Spleen (tissue), 11 donors: ENCODE data around the gene RXYLT1. TPM values are rescaled to one million over a fixed set of nuclear protein-coding genes. Genes with fewer than 3 reads are reported as not detected.

Source experiments
- DNase-seq: peaks from one replicate; pipeline ENCODE4 v3.0.0-alpha.2; 2020
- H3K27ac ChIP-seq, 8 donors: fragments of 200-600 bp; sonication (generic) in 7 of 8; 1 replicate in 4 of 8; 2 replicates in 4 of 8; pipeline versions ENCODE4 v1.5.0 to v1.8.0; 2016 to 2021; ENCODE audit warnings: inconsistent platforms in 4 of 8, mild to moderate bottlenecking in 4 of 8, moderate library complexity in 1 of 8
- H3K27me3 ChIP-seq, 7 donors: fragments of 200-600 bp; sonication (generic) in 6 of 7; replicated peaks in 1 of 7; 1 replicate in 4 of 7; 2 replicates in 3 of 7; pipeline versions ENCODE4 v1.5.0 to v1.8.0; 2016 to 2021; ENCODE audit warnings: inconsistent platforms in 3 of 7, mild to moderate bottlenecking in 1 of 7
- H3K36me3 ChIP-seq, 6 donors: fragments of 200-600 bp; sonication (generic) in 5 of 6; 1 replicate in 4 of 6; 2 replicates in 2 of 6; pipeline versions ENCODE4 v1.5.0 to v1.8.0; 2016 to 2021; ENCODE audit warnings: inconsistent platforms in 2 of 6
- H3K4me1 ChIP-seq, 6 donors: fragments of 200-600 bp; sonication (generic) in 5 of 6; 1 replicate in 3 of 6; 2 replicates in 3 of 6; pipeline versions ENCODE4 v1.5.0 to v1.8.0; 2016 to 2021; ENCODE audit warnings: inconsistent platforms in 3 of 6
- H3K4me3 ChIP-seq, 8 donors: fragments of 200-600 bp; sonication (generic) in 7 of 8; 1 replicate in 4 of 8; 2 replicates in 4 of 8; pipeline versions ENCODE4 v1.5.0 to v1.8.0; 2016 to 2021; ENCODE audit warnings: inconsistent platforms in 4 of 8, mild to moderate bottlenecking in 4 of 8, moderate library complexity in 2 of 8
- H3K9me3 ChIP-seq, 8 donors: fragments of 200-600 bp; sonication (generic) in 7 of 8; 1 replicate in 4 of 8; 2 replicates in 4 of 8; pipeline versions ENCODE4 v1.5.0 to v1.8.0; 2016 to 2021; ENCODE audit warnings: inconsistent platforms in 4 of 8
- POLR2A ChIP-seq, 3 donors: fragments of 450-650 bp; IDR thresholded peaks; one replicate each; pipeline ENCODE4 v1.5.1; 2017; ENCODE audit warnings: antibody characterized with exemption in 3 of 3, mild to moderate bottlenecking in 1 of 3
- POLR2AphosphoS5 ChIP-seq, 3 donors: sonication (generic); formaldehyde crosslinking; IDR thresholded peaks; one replicate each; pipeline ENCODE4 v1.5.1; 2017; ENCODE audit warnings: antibody characterized with exemption in 3 of 3
- WGBS, 5 donors: extraction: QIAGEN DNeasy Blood & Tissue Kit in 3 of 5; methylation state at CpG; one replicate each; pipeline versions ENCODE4 v1.1.5 to v1.1.7; 2013 to 2018; 5-methylcytosine and 5-hydroxymethylcytosine counted together
- intact Hi-C: fragments of 100-400 bp; cut with DNase I; formaldehyde crosslinking; loops from one replicate; pipeline ENCODE4 v1.15.0; 2023; ENCODE audit warnings: low total_unique reads
- polyA plus RNA-seq, 3 donors: library from polyadenylated mRNA; stranded (reverse); fragments of 200-250 nt; gene quantifications; one replicate each; pipeline ENCODE4 v1.2.1, GENCODE V29; 2013
- total RNA-seq, 7 donors: library from RNA; depleted of rRNA in 3 of 7; stranded (reverse); fragments of >200 nt in 3 of 7; fragmentation: NEBNext Ultra II Directional in 4 of 7; extraction: Animal tissue kit (Norgen Biotek cat#: 25700) in 4 of 7; gene quantifications; one replicate each; pipeline versions ENCODE4 v1.1.0 to v1.2.1, GENCODE V29; 2016 to 2021
- TF ChIP-seq, protein P1 (sequence below), 11 experiments: fragments of 200-600 bp in 7 of 11; fragments of 450-650 bp in 4 of 11; sonication (generic) in 4 of 11; IDR thresholded peaks in 8 of 11; conservative IDR thresholded peaks in 3 of 11; 1 replicate in 7 of 11; 2 replicates in 4 of 11; pipeline versions ENCODE4 v1.4.0 to v1.8.0; 2016 to 2021; ENCODE audit warnings: antibody characterized with exemption in 11 of 11, inconsistent platforms in 4 of 11, mild to moderate bottlenecking in 1 of 11
- donor health status: healthy with polysubstance abuse.
- donor health status: DM: no; HTN: no; CAD: no; lungs with moderate emphysema.
- donor health status: DM: no; HTN: no; CAD: no.
- donor health status: Bipolar disorder and iron deficiency.
- donor health status: healthy.
- donor health status: DM: no; HTN: no; CAD: no.
- donor health status: DM: yes; HTN: yes; CAD: no.

RXYLT1 gene
- total and polyA plus RNA-seq, 10 donors, result 9.2 to 23.0 (median 15.9) TPM

DNA sequence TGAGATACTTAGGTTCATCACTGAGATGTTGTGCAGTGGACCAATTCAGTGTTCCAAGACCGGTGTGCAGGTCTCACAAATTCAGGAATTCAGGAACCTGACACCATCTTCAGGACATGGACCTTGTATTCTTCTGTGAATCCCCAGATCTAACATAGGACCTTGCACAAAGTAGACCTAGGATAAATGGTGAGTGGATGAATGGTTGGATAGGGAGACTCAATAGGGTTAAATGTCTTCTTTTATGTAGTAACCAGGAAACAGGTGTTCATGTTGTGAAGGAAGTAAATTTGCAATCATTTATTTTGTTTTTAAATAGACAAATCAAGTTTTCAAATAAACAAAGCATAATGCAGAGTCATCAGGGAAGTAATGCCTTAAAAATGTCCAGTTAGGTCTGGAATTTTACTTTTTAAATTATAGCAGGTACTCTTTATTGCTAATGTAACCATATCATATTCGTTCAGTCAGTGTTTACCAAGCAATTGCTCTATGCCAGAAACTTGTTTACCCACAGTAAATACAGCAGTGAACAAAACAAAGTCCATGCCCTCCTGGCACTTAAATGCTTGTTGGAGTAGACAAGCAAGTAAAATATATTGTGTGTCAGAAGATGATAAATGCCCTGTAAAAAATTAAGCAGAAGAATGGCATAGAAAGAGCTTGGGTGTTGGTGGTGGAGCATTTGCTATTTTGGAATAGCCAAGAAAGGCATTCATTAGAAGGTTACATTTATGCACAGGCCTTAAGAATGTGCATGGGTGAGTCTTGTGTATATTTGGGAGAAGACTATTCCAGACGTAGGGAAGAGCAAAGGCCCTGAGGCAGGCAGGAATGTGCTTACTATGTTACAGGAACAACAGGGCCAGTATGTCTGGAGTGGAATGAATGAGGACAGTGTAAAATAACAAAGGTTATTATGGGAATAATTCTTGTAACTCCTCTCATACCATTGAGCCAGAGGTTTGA, 26.3 kb downstream of the RXYLT1 start:
- WGBS, 5 donors, result 83 to 93% (median 90%) methylated on average over 3 of the region's 3 CpGs
- no peaks in the 10 kb centered on the region for H3K4me1 ChIP-seq
- H3K9me3 ChIP-seq, result no peaks in the 10 kb centered on the region
- no peak for DNase-seq
- intact Hi-C loops, result loop anchor here (10.0 kb wide), 1 partner anchor 141 kb away; the partner anchor contains the start of gene DPY19L2
- no peak overlapping the region for H3K4me3 ChIP-seq
- H3K36me3 ChIP-seq, result peaks cover 5 to 59% (median 27%) of the 10 kb centered on the region in 6 donors
- H3K27me3 ChIP-seq, result no peaks in the 10 kb centered on the region
- TF ChIP-seq POLR2AphosphoS5 (IDR thresholded peaks at IDR 0.05), result no peak
- TF ChIP-seq, protein P1, sequence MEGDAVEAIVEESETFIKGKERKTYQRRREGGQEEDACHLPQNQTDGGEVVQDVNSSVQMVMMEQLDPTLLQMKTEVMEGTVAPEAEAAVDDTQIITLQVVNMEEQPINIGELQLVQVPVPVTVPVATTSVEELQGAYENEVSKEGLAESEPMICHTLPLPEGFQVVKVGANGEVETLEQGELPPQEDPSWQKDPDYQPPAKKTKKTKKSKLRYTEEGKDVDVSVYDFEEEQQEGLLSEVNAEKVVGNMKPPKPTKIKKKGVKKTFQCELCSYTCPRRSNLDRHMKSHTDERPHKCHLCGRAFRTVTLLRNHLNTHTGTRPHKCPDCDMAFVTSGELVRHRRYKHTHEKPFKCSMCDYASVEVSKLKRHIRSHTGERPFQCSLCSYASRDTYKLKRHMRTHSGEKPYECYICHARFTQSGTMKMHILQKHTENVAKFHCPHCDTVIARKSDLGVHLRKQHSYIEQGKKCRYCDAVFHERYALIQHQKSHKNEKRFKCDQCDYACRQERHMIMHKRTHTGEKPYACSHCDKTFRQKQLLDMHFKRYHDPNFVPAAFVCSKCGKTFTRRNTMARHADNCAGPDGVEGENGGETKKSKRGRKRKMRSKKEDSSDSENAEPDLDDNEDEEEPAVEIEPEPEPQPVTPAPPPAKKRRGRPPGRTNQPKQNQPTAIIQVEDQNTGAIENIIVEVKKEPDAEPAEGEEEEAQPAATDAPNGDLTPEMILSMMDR (IDR thresholded peaks at IDR 0.05 in 8 of 11, conservative IDR thresholded peaks at IDR 0.05 in 3 of 11), result no peak
- TF ChIP-seq POLR2A (IDR thresholded peaks at IDR 0.05), result no peak
- H3K27ac ChIP-seq, result no peak overlapping the region

DNA sequence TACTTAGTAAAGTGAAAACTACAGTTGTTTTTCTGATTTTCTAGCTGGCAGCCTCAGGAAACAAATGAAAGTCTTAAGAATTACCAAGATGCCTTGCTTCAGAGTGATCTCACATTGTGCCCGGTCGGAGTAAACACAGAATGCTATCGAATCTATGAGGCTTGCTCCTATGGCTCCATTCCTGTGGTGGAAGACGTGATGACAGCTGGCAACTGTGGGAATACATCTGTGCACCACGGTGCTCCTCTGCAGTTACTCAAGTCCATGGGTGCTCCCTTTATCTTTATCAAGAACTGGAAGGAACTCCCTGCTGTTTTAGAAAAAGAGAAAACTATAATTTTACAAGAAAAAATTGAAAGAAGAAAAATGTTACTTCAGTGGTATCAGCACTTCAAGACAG, 28.9 kb downstream of the RXYLT1 start:
- DNase-seq, result no peak
- H3K27ac ChIP-seq, result no peak overlapping the region
- 85 to 97% (median 92%) methylated on average over 5 of the region's 5 CpGs for WGBS, 5 donors
- no peaks in the 10 kb centered on the region for H3K27me3 ChIP-seq
- TF ChIP-seq, protein P1 (IDR thresholded peaks at IDR 0.05 in 8 of 11, conservative IDR thresholded peaks at IDR 0.05 in 3 of 11), result no peak
- no peak for TF ChIP-seq POLR2AphosphoS5 (IDR thresholded peaks at IDR 0.05)
- TF ChIP-seq POLR2A (IDR thresholded peaks at IDR 0.05), result no peak
- intact Hi-C loops, result loop anchor here (10.0 kb wide), 1 partner anchor 144 kb away; the partner anchor contains the start of gene DPY19L2
- H3K4me1 ChIP-seq, result no peaks in the 10 kb centered on the region
- H3K9me3 ChIP-seq, result no peaks in the 10 kb centered on the region
- no peak overlapping the region for H3K4me3 ChIP-seq
- peaks cover 5 to 52% (median 27%) of the 10 kb centered on the region in 6 donors for H3K36me3 ChIP-seq

DNA sequence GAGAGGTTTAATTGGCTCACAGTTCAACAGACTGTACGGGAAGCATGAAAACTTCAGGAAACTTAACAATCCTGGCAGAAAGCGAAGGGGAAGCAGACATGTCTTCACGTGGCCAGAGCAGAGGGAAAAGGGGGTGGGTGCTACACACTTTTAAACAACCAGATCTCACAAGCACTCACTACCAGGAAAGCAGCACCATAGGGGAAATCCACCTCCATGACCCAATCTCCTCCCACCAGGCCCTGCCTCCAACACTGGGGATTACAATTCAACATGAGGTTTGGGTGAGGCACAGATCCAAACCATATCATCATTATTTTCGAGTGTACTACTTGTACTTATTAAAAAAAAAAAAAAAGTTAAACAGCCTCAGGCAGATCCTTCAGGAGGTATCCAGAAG, 29.9 kb downstream of the RXYLT1 start:
- no peak for DNase-seq
- Histone ChIP-seq H3K4me3 (no peak overlapping the region), H3K9me3 (no peaks in the 10 kb centered on the region), H3K27me3 (no peaks in the 10 kb centered on the region), H3K36me3 (peaks cover 5 to 52% (median 27%) of the 10 kb centered on the region in 6 donors), H3K4me1 (peaks cover 0 to 5% (median 0%) of the 10 kb centered on the region in 6 donors), H3K27ac (no peak overlapping the region)
- TF ChIP-seq POLR2A (IDR thresholded peaks at IDR 0.05) (no peak), POLR2AphosphoS5 (IDR thresholded peaks at IDR 0.05) (no peak)
- TF ChIP-seq, protein P1 (IDR thresholded peaks at IDR 0.05 in 8 of 11, conservative IDR thresholded peaks at IDR 0.05 in 3 of 11), result no peak
- intact Hi-C loops, result loop anchor here (10.0 kb wide), 1 partner anchor 145 kb away; the partner anchor contains the start of gene DPY19L2
- 73 to 87% (median 78%) methylated on average over 4 of the region's 4 CpGs for WGBS, 5 donors

DNA sequence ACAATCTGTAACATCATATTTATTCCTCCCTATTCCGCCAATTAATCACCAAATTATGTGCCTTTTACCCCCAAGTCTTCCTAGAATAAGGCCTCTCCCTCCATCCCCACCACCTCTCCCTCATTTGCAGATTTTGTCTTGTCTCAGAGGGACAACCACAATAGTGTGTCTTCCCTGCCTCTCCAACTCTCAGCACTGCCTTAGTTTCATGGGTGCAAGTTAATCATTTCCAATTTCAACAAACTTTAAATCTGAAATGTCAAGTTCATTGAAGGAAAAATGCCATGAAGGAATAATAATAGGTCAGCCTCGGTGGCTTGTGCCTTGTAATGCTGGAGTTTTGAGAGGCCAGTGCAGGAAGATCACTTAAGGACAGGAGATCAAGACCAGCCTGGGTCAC, 31.6 kb downstream of the RXYLT1 start:
- no peak for TF ChIP-seq POLR2AphosphoS5 (IDR thresholded peaks at IDR 0.05)
- TF ChIP-seq, protein P1 (IDR thresholded peaks at IDR 0.05 in 8 of 11, conservative IDR thresholded peaks at IDR 0.05 in 3 of 11), result no peak
- TF ChIP-seq POLR2A (IDR thresholded peaks at IDR 0.05), result no peak
- H3K27me3 ChIP-seq, result no peaks in the 10 kb centered on the region
- WGBS, 5 donors, result 90 to 93% (median 92%) methylated on average over 2 of the region's 2 CpGs
- no peak overlapping the region for H3K27ac ChIP-seq
- H3K36me3 ChIP-seq, result peaks cover 5 to 35% (median 18%) of the 10 kb centered on the region in 6 donors
- intact Hi-C loops, result no loop called here
- no peak for DNase-seq
- H3K4me3 ChIP-seq, result no peak overlapping the region
- H3K4me1 ChIP-seq, result peaks cover 0 to 10% (median 2%) of the 10 kb centered on the region in 6 donors
- no peaks in the 10 kb centered on the region for H3K9me3 ChIP-seq
